BE2C (cell line): ENCODE results near the gene THSD7B.

ENCODE experiments used
- DNase-seq: peaks from one replicate; pipeline ENCODE4 v3.0.0-alpha.2; 2020
- H3K27me3 ChIP-seq: fragments of 250-450 bp; sonication (Bioruptor Pico); 2 replicates; pipeline ENCODE4 v1.5.1; 2020; ENCODE audit warnings: mild to moderate bottlenecking
- H3K36me3 ChIP-seq: fragments of 250-450 bp; sonication (Bioruptor Pico); 2 replicates; pipeline ENCODE4 v1.5.1; 2020; ENCODE audit warnings: mild to moderate bottlenecking
- H3K4me1 ChIP-seq: fragments of 250-450 bp; sonication (Bioruptor Pico); 2 replicates; pipeline ENCODE4 v1.5.1; 2020
- H3K4me3 ChIP-seq: 2 replicates; pipeline ENCODE4 v1.5.1; 2011; ENCODE audit warnings: low read depth, low read length
- H3K9me3 ChIP-seq: fragments of 250-450 bp; sonication (Bioruptor Pico); 2 replicates; pipeline ENCODE4 v1.5.1; 2020
- TF ChIP-seq, protein P1 (sequence below): IDR thresholded peaks from 2 replicates; pipeline ENCODE4 v1.5.1; 2012; ENCODE audit warnings: mild to moderate bottlenecking, low read depth, low read length

Gene THSD7B

GRCh38 chr2:137493261-137493660 is 727.9 kb downstream of the THSD7B start:
- H3K27me3 ChIP-seq = no peaks in the 10 kb centered on the region

DNA sequence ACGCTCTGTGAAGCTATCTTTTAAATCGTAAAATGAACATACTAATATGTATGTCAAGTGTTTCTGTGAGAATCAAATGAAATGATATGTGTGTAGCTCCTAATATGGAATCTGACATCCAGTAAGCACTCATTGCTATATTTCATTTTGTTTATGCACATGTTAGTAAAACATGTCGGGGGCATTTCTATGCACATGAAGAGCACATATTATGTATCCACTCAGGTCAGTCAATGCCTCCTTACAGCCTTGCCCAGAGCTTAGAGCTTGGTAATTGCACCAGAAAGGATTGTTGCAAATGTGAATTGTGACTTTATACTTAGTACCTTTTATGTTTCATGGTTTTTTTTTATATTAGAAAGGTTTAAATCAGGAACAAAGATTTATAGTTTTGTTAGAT is 735.3 kb downstream of the THSD7B start:
- DNase-seq = no peak
- Histone ChIP-seq H3K4me3 (no peak overlapping the region), H3K36me3 (no peaks in the 10 kb centered on the region), H3K27me3 (no peaks in the 10 kb centered on the region), H3K9me3 (no peaks in the 10 kb centered on the region), H3K4me1 (no peaks in the 10 kb centered on the region)
- TF ChIP-seq, protein P1, sequence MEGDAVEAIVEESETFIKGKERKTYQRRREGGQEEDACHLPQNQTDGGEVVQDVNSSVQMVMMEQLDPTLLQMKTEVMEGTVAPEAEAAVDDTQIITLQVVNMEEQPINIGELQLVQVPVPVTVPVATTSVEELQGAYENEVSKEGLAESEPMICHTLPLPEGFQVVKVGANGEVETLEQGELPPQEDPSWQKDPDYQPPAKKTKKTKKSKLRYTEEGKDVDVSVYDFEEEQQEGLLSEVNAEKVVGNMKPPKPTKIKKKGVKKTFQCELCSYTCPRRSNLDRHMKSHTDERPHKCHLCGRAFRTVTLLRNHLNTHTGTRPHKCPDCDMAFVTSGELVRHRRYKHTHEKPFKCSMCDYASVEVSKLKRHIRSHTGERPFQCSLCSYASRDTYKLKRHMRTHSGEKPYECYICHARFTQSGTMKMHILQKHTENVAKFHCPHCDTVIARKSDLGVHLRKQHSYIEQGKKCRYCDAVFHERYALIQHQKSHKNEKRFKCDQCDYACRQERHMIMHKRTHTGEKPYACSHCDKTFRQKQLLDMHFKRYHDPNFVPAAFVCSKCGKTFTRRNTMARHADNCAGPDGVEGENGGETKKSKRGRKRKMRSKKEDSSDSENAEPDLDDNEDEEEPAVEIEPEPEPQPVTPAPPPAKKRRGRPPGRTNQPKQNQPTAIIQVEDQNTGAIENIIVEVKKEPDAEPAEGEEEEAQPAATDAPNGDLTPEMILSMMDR = no peak

More at GRCh38 chr2:137493261-137493660, 727.9 kb downstream of the THSD7B start:
- Histone ChIP-seq H3K36me3 (no peaks in the 10 kb centered on the region), H3K4me3 (no peak overlapping the region), H3K9me3 (no peaks in the 10 kb centered on the region), H3K4me1 (no peaks in the 10 kb centered on the region)
- TF ChIP-seq, protein P1 = no peak
- no peak for DNase-seq

GRCh38 chr2:137507237-137507636 is 741.9 kb downstream of the THSD7B start:
- no peaks in the 10 kb centered on the region for H3K27me3 ChIP-seq
- H3K4me3 ChIP-seq = no peak overlapping the region
- TF ChIP-seq, protein P1 = no peak
- DNase-seq = no peak
- H3K36me3 ChIP-seq = no peaks in the 10 kb centered on the region
- H3K4me1 ChIP-seq = no peaks in the 10 kb centered on the region
- H3K9me3 ChIP-seq = no peaks in the 10 kb centered on the region

GRCh38 chr2:137508739-137509384 is 743.5 kb downstream of the THSD7B start:
- Histone ChIP-seq H3K4me1 (no peaks in the 10 kb centered on the region), H3K4me3 (no peak overlapping the region), H3K36me3 (no peaks in the 10 kb centered on the region), H3K9me3 (no peaks in the 10 kb centered on the region), H3K27me3 (no peaks in the 10 kb centered on the region)
- DNase-seq = no peak
- TF ChIP-seq, protein P1 = no peak

DNA sequence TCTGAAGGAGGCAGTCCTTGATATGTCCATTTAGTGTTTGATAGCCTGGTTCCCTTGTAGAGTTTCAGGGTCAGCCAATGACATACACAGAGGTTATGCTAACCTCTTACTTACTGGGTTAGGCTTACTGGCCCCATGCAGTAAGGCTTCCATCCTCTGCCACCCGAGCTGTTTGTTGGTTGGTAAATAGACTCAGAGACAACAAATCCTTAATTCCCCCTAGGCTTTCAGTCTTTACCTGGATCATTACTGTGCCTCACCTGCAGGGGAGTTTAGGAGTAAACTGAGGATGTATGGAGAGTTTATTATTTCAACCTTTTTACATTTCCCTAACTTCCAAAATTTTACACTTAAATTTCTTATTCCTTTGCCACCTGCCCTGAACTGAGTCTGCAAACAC is 746.2 kb downstream of the THSD7B start:
- no peaks in the 10 kb centered on the region for H3K27me3 ChIP-seq
- DNase-seq = no peak
- TF ChIP-seq, protein P1 = no peak
- no peaks in the 10 kb centered on the region for H3K36me3 ChIP-seq
- no peaks in the 10 kb centered on the region for H3K9me3 ChIP-seq
- no peak overlapping the region for H3K4me3 ChIP-seq
- no peaks in the 10 kb centered on the region for H3K4me1 ChIP-seq
